HepG2 (cell line): ENCODE data around the gene ZC3H12A. TPM values are rescaled to one million over a fixed set of nuclear protein-coding genes. Genes with fewer than 3 reads are reported as not detected.

Source experiments
- AKNA ChIP-seq: sonication (generic); formaldehyde crosslinking; IDR thresholded peaks from 2 replicates; pipeline ENCODE4 v1.4.0; 2020; ENCODE audit warnings: missing genetic modification reagents, borderline replicate concordance
- ETV6 ChIP-seq: sonication (generic); formaldehyde crosslinking; conservative IDR thresholded peaks from 2 replicates; pipeline ENCODE4 v1.4.0; 2020; ENCODE audit warnings: missing genetic modification reagents
- HDAC1 ChIP-seq: sonication (generic); formaldehyde crosslinking; IDR thresholded peaks from 2 replicates; pipeline ENCODE4 v1.5.1; 2020; ENCODE audit warnings: mild to moderate bottlenecking, missing genetic modification reagents
- HNF1B ChIP-seq: sonication (generic); formaldehyde crosslinking; IDR thresholded peaks from 2 replicates; pipeline ENCODE4 v1.5.1; 2020; ENCODE audit warnings: mild to moderate bottlenecking, moderate library complexity, missing genetic modification reagents
- HOXA5 ChIP-seq: sonication (generic); formaldehyde crosslinking; IDR thresholded peaks from 2 replicates; pipeline ENCODE4 v1.4.0; 2020; ENCODE audit warnings: missing genetic modification reagents
- MAF1 ChIP-seq: sonication (generic); formaldehyde crosslinking; IDR thresholded peaks from 2 replicates; pipeline ENCODE4 v1.5.0; 2020; ENCODE audit warnings: missing genetic modification reagents, borderline replicate concordance
- PRDM15 ChIP-seq: sonication (generic); formaldehyde crosslinking; IDR thresholded peaks from 2 replicates; pipeline ENCODE4 v1.4.0; 2020; ENCODE audit warnings: missing genetic modification reagents
- PRMT3 ChIP-seq: sonication (generic); formaldehyde crosslinking; IDR thresholded peaks from 2 replicates; pipeline ENCODE4 v1.8.1; 2022; ENCODE audit warnings: low read depth, mild to moderate bottlenecking, moderate library complexity, missing genetic modification reagents, borderline replicate concordance
- SAP130 ChIP-seq: IDR thresholded peaks from 2 replicates; pipeline ENCODE4 v1.6.1; 2016; ENCODE audit warnings: low read depth
- TGIF2 ChIP-seq: IDR thresholded peaks from 2 replicates; pipeline ENCODE4 v1.6.1; 2016; ENCODE audit warnings: control low read depth, missing compliant biosample characterization
- UBTF ChIP-seq: sonication (generic); formaldehyde crosslinking; IDR thresholded peaks from 2 replicates; pipeline ENCODE4 v1.4.0; 2020; ENCODE audit warnings: mild to moderate bottlenecking, missing genetic modification reagents
- XRCC5 ChIP-seq: fragments of 200-400 bp; formaldehyde crosslinking; optimal IDR thresholded peaks from 2 replicates; pipeline ENCODE3; 2017; ENCODE audit warnings: mild to moderate bottlenecking, low read length
- ZFX ChIP-seq: sonication (generic); formaldehyde crosslinking; IDR thresholded peaks from 2 replicates; pipeline ENCODE4 v1.4.0; 2020; ENCODE audit warnings: mild to moderate bottlenecking, low read depth, missing genetic modification reagents, moderate library complexity
- ZFY ChIP-seq: sonication (generic); formaldehyde crosslinking; IDR thresholded peaks from 2 replicates; pipeline ENCODE4 v1.4.0; 2020; ENCODE audit warnings: missing genetic modification reagents
- ZNF570 ChIP-seq: sonication (generic); formaldehyde crosslinking; IDR thresholded peaks from 2 replicates; pipeline ENCODE4 v1.4.0; 2020; ENCODE audit warnings: mild to moderate bottlenecking, missing genetic modification reagents, borderline replicate concordance
- ZNF788 ChIP-seq: sonication (generic); formaldehyde crosslinking; IDR thresholded peaks from 2 replicates; pipeline ENCODE4 v1.5.0; 2020; ENCODE audit warnings: mild to moderate bottlenecking, missing genetic modification reagents, borderline replicate concordance
- polyA plus RNA-seq, 8 experiments: library from polyadenylated mRNA; depleted of rRNA in 3 of 8; stranded (reverse) in 7 of 8; unstranded in 1 of 8; fragments of >200 nt; fragmentation: Illumina TruSeq in 4 of 8; extraction: Trizol in 4 of 8; gene quantifications; 2 replicates each; pipeline versions ENCODE4 v1.2.1 to v1.2.3, GENCODE V29; 2011 to 2016; ENCODE audit warnings: low read depth in 4 of 8, missing spikeins in 1 of 8, mixed read lengths in 1 of 8; ENCODE audit not compliant: insufficient read depth in 1 of 8
- total RNA-seq, 5 experiments: library from RNA; depleted of rRNA; stranded (reverse); fragments of >200 nt; fragmentation: Illumina TruSeq; extraction: Trizol; gene quantifications; 2 replicates each; pipeline ENCODE4 v1.2.3, GENCODE V29; 2016; ENCODE audit warnings: low read depth in 1 of 5

ZC3H12A gene
- total and polyA plus RNA-seq, 2 of the 13 experiments (the other 11 are each of a cell fraction or from before 2014, with no cell fraction given) = 6.8 to 13.3 TPM

- TF ChIP-seq AKNA (CRISPR knock-in tag) = no peak
- TF ChIP-seq ZNF788 (CRISPR knock-in tag) = no peak
- 0 out of 2 replicates have a peak, but pooled peaks have one; percentile 7 for TF ChIP-seq ZFX (CRISPR knock-in tag)
- peak; percentile 12; the same call in 1 of the 2 replicates for TF ChIP-seq HDAC1 (CRISPR knock-in tag)
- TF ChIP-seq ZFY (CRISPR knock-in tag) = 0 out of 2 replicates have a peak, but pooled peaks have one; percentile 25
- peak; percentile 7; the same call in 1 of the 2 replicates for TF ChIP-seq SAP130 (CRISPR knock-in tag)
- 0 out of 2 replicates have a peak, but pooled peaks have one; percentile 21 for TF ChIP-seq HOXA5 (CRISPR knock-in tag)
- no peak for TF ChIP-seq ZNF570 (CRISPR knock-in tag)
- no peak for TF ChIP-seq ETV6 (CRISPR knock-in tag)
- no peak for TF ChIP-seq TGIF2 (CRISPR knock-in tag)
- no peak for TF ChIP-seq HNF1B (CRISPR knock-in tag)
- TF ChIP-seq UBTF (CRISPR knock-in tag) = peak; percentile 25; the same call in 1 of the 2 replicates
- no peak for TF ChIP-seq PRDM15 (CRISPR knock-in tag)
- peak; percentile 15 for TF ChIP-seq XRCC5
- no peak for TF ChIP-seq PRMT3 (CRISPR knock-in tag)
- TF ChIP-seq MAF1 (CRISPR knock-in tag) = no peak
Measured at GRCh38 chr1:37477198-37477931, 3.0 kb downstream of the ZC3H12A start (continued).
